Endothelial cell of umbilical vein (primary cell): ENCODE data around the gene KL. TPM values are rescaled to one million over a fixed set of nuclear protein-coding genes. Genes with fewer than 3 reads are reported as not detected.

Experiments
- BruUV-seq: library from RNA; stranded (reverse); fragments of 400-500 nt; replicated peaks from 2 replicates; lab custom pipeline; 2021; lab: Mats Ljungman, UMichigan
- CTCF ChIA-PET: fragments of 300-600, 350-600 bp; sonication (Branson Sonifier 250); formaldehyde crosslinking; loops from one replicate; lab custom pipeline; 2021; ENCODE audit warnings: antibody characterized with exemption, inconsistent platforms; lab: Charles Lee
- POLR2A ChIA-PET: fragments of 300-600, 350-600 bp; sonication (Branson Sonifier 250); formaldehyde crosslinking; loops from one replicate; lab custom pipeline; 2021; ENCODE audit warnings: antibody characterized with exemption, inconsistent platforms; lab: Charles Lee
- DNase-seq: peaks from one replicate; pipeline ENCODE4 v3.0.0-alpha.2; 2011; ENCODE audit warnings: low read depth, low spot score
- FAIRE-seq: peaks from 2 replicates; lab custom pipeline; 2011; peaks lifted over from hg19 to GRCh38; lab: Jason Lieb, UNC
- H2AFZ ChIP-seq: 2 replicates; pipeline ENCODE4 v1.6.0; 2012; ENCODE audit warnings: low read depth, low read length, control low read depth, inconsistent platforms
- H3K27ac ChIP-seq: 2 replicates; pipeline ENCODE4 v1.5.1; 2011; ENCODE audit warnings: low read depth, mild to moderate bottlenecking, control low read depth, low read length, moderate library complexity; ENCODE audit not compliant: insufficient read depth
- H3K27me3 ChIP-seq, 2 experiments: 2 replicates each; pipeline versions ENCODE4 v1.6.0 to v1.6.1; 2011; ENCODE audit warnings: low read length in 2 of 2, mixed read lengths in 1 of 2; ENCODE audit not compliant: control insufficient read depth in 2 of 2, insufficient read depth in 2 of 2
- H3K36me3 ChIP-seq, 2 experiments: 2 replicates in 1 of 2; 3 replicates in 1 of 2; pipeline ENCODE4 v1.5.1; 2011; ENCODE audit warnings: low read length in 2 of 2, mild to moderate bottlenecking in 1 of 2, moderate library complexity in 1 of 2; ENCODE audit not compliant: control insufficient read depth in 2 of 2, insufficient read depth in 2 of 2; ENCODE audit errors: extremely low read depth in 1 of 2
- H3K4me1 ChIP-seq: 3 replicates; pipeline ENCODE4 v1.5.1; 2011; ENCODE audit warnings: mild to moderate bottlenecking, low read length; ENCODE audit not compliant: control insufficient read depth, insufficient read depth; ENCODE audit errors: extremely low read depth
- H3K4me2 ChIP-seq: 2 replicates; pipeline ENCODE4 v1.6.1; 2011; ENCODE audit warnings: low read length, control low read depth, mixed read lengths; ENCODE audit not compliant: insufficient read depth
- H3K4me3 ChIP-seq, 3 experiments: fragments of 200-600 bp in 1 of 3; sonication (generic), shearing (Covaris generic) in 1 of 3; replicated peaks in 1 of 3; 2 replicates each; pipeline ENCODE4 v1.5.1; 2011 to 2016; ENCODE audit warnings: control low read depth in 3 of 3, low read length in 3 of 3, mild to moderate bottlenecking in 2 of 3, inconsistent platforms in 1 of 3, low read depth in 1 of 3, moderate library complexity in 1 of 3; ENCODE audit not compliant: insufficient read depth in 1 of 3
- H3K79me2 ChIP-seq: 2 replicates; pipeline ENCODE4 v1.6.0; 2012; ENCODE audit warnings: low read length, inconsistent platforms; ENCODE audit not compliant: control insufficient read depth, insufficient read depth
- H3K9ac ChIP-seq: replicated peaks from 2 replicates; pipeline ENCODE3; 2011; ENCODE audit warnings: low read length, control low read depth; ENCODE audit not compliant: insufficient read depth; ENCODE audit errors: extremely low read depth
- H3K9me1 ChIP-seq: replicated peaks from 3 replicates; pipeline ENCODE4 v1.6.0; 2011; ENCODE audit warnings: mild to moderate bottlenecking, low read length; ENCODE audit not compliant: control insufficient read depth, insufficient read depth; ENCODE audit errors: extremely low read depth
- H3K9me3 ChIP-seq: replicated peaks from 2 replicates; pipeline ENCODE4 v1.5.1; 2012; ENCODE audit warnings: low read length, inconsistent platforms; ENCODE audit not compliant: control insufficient read depth, insufficient read depth
- H4K20me1 ChIP-seq: replicated peaks from 2 replicates; pipeline ENCODE3; 2011; ENCODE audit warnings: mild to moderate bottlenecking, low read length; ENCODE audit not compliant: control insufficient read depth, insufficient read depth; ENCODE audit errors: extremely low read depth
- CTCF ChIP-seq, 2 donors: IDR thresholded peaks; 1 replicate in 1 of 2; 2 replicates in 1 of 2; pipeline ENCODE4 v1.5.1; 2011; ENCODE audit warnings: low read length in 2 of 2, mild to moderate bottlenecking in 2 of 2, moderate library complexity in 2 of 2, control low read depth in 1 of 2, inconsistent platforms in 1 of 2, low read depth in 1 of 2; ENCODE audit not compliant: insufficient read depth in 1 of 2; ENCODE audit errors: extremely low read depth in 1 of 2
- EZH2 ChIP-seq: IDR thresholded peaks from 2 replicates; pipeline ENCODE4 v1.6.1; 2012; ENCODE audit warnings: borderline replicate concordance, low read depth, mild to moderate bottlenecking, moderate library complexity, low read length, inconsistent platforms; ENCODE audit not compliant: severe bottlenecking
- FOS ChIP-seq: IDR thresholded peaks from 2 replicates; pipeline ENCODE4 v1.6.1; 2011; ENCODE audit warnings: mild to moderate bottlenecking, low read length, moderate library complexity, borderline replicate concordance; ENCODE audit not compliant: insufficient read depth
- JUN ChIP-seq: IDR thresholded peaks from 2 replicates; pipeline ENCODE4 v1.6.1; 2011; ENCODE audit warnings: borderline replicate concordance, low read depth; ENCODE audit not compliant: insufficient read length, insufficient read depth
- MAX ChIP-seq: IDR thresholded peaks from 2 replicates; pipeline ENCODE4 v1.6.1; 2011; ENCODE audit not compliant: insufficient read depth, insufficient read length
- POLR2A ChIP-seq: IDR thresholded peaks from 2 replicates; pipeline ENCODE4 v1.6.1; 2012; ENCODE audit warnings: low read depth, mild to moderate bottlenecking, control low read depth, low read length
- dilution Hi-C: fragments of 300-500 bp; cut with MboI; formaldehyde crosslinking; loops from one replicate; pipeline ENCODE4 v1.15.0; 2019; ENCODE audit warnings: low sequenced_read_pairs; ENCODE audit not compliant: extremely low pct_ligation_motif_present
- intact Hi-C: fragments of 100-400 bp; cut with micrococcal nuclease; formaldehyde crosslinking; loops from one replicate; pipeline ENCODE4 v1.10.0; 2022
- polyA plus RNA-seq, 4 experiments: library from polyadenylated mRNA; depleted of rRNA in 3 of 4; stranded (reverse) in 3 of 4; unstranded in 1 of 4; fragments of >200 nt; gene quantifications; 2 replicates each; pipeline versions ENCODE4 v1.2.1 to v1.2.3, GENCODE V29; 2011 to 2012; ENCODE audit warnings: missing spikeins in 1 of 4
- total RNA-seq: library from RNA; stranded (reverse); gene quantifications from 2 replicates; pipeline ENCODE4 v1.2.3, GENCODE V29; 2021

KL gene
- total and polyA plus RNA-seq, 2 donors (not counting 3 experiments of a cell fraction or from before 2014, with no cell fraction given): 0.01 to 0.07 TPM

- BruUV-seq: no TSS peak
- no peaks in the 10 kb centered on the region for H3K79me2 ChIP-seq
- peaks cover 2 to 14% of the 10 kb centered on the region in 2 experiments for H3K27me3 ChIP-seq
- no peak for FAIRE-seq
- H4K20me1 ChIP-seq: no peaks in the 10 kb centered on the region
- no peak overlapping the region for H3K27ac ChIP-seq
- ChIA-PET POLR2A (no interaction called here), CTCF (interaction anchor here (0.8 kb wide), 1 partner anchor 11 kb away, joined by 3 read pairs; no protein-coding TSS in a partner anchor)
- H3K4me1 ChIP-seq: peaks cover 4% of the 10 kb centered on the region
- intact Hi-C loops: no loop called here
- no peak overlapping the region for H3K4me2 ChIP-seq
- no peaks in the 10 kb centered on the region for H3K36me3 ChIP-seq
- no peaks in the 10 kb centered on the region for H3K9me1 ChIP-seq
- H3K4me3 ChIP-seq: no peak overlapping the region
- no peak overlapping the region for H3K9ac ChIP-seq
- no peak for DNase-seq
- dilution Hi-C loops: no loop called here
- H3K9me3 ChIP-seq: no peaks in the 10 kb centered on the region
- H2AFZ ChIP-seq: no peak overlapping the region
- TF ChIP-seq JUN: no peak
These were observed 9.6 kb upstream of the KL start for GRCh38 chr13:33006638-33007037.

- intact Hi-C loops: no loop called here
- H2AFZ ChIP-seq: no peak overlapping the region
- TF ChIP-seq MAX (no peak), EZH2 (no peak), JUN (no peak), FOS (no peak), POLR2A (no peak), CTCF (IDR thresholded peaks at IDR 0.05; ENCODE audit: extremely low read depth in 1 of 2, insufficient read depth in 1 of 2, low read depth in 1 of 2, low read length in 2 of 2) (no peak)
- ChIA-PET POLR2A (no interaction called here), CTCF (interaction anchor here (0.8 kb wide), 1 partner anchor 11 kb away, joined by 3 read pairs; no protein-coding TSS in a partner anchor)
- H3K36me3 ChIP-seq: no peaks in the 10 kb centered on the region
- no peak overlapping the region for H3K4me3 ChIP-seq
- peaks cover 2 to 14% of the 10 kb centered on the region in 2 experiments for H3K27me3 ChIP-seq
- no peaks in the 10 kb centered on the region for H3K9me1 ChIP-seq
- dilution Hi-C loops: no loop called here
- H3K79me2 ChIP-seq: no peaks in the 10 kb centered on the region
- H3K9me3 ChIP-seq: no peaks in the 10 kb centered on the region
- BruUV-seq: no TSS peak
- H3K27ac ChIP-seq: no peak overlapping the region
- no peak for FAIRE-seq
- peaks cover 4% of the 10 kb centered on the region for H3K4me1 ChIP-seq
- DNase-seq: no peak
- no peaks in the 10 kb centered on the region for H4K20me1 ChIP-seq
- H3K4me2 ChIP-seq: no peak overlapping the region
- no peak overlapping the region for H3K9ac ChIP-seq
These were observed 9.0 kb upstream of the KL start for GRCh38 chr13:33007237-33007636.
